ENCODE results near the gene KPNB1. TPM values are rescaled to one million over a fixed set of nuclear protein-coding genes. Genes with fewer than 3 reads are reported as not detected.

KPNB1 gene
- 274 to 432 TPM (median 299 TPM) in 5 replicates for total RNA-seq (2022; extraction: Qiagen RNA extraction)

DNA sequence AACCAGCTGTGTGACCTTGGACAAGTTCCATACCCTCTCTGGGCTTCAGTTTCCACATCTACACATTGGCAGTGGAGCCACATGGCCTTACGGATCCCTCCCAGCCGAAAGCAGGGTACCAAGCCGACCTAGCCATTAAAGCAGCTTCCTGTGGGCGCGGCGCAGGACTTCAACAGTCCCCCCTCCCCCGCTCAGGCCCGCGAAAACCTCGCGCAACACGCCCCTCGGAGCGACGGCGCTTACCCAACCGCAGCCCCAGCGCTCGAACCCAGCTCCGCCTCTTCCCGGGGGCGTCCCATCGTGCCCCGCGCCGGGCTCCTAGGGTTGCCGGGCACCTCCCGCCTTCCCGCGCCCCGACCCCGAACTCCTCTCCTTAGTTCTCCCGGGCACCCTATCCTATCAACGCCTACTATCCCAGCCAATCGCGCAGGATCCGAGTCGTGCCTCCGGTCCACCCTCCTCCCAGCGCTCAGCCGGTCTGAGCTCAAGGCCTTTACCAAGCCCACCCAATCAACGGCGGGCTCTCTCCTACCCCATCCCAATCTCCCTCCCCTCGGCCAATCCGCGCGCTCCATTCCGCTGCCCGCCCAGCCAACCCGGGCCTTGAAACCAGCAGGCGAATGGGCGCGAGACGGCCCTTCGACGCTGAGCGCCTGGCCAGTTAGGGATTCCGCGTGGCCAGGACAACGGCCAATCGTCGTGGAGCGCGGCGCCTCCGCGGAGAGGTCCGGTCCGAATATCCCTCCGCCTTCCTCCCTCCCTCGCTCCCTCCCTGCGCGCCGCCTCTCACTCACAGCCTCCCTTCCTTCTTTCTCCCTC is at the start of gene KPNB1:
Gene KPNB1 (plus strand): TSS at position 767 of the 819 bp plus-strand sequence. CDS start 326 bp downstream, outside the sequence.

DNA sequence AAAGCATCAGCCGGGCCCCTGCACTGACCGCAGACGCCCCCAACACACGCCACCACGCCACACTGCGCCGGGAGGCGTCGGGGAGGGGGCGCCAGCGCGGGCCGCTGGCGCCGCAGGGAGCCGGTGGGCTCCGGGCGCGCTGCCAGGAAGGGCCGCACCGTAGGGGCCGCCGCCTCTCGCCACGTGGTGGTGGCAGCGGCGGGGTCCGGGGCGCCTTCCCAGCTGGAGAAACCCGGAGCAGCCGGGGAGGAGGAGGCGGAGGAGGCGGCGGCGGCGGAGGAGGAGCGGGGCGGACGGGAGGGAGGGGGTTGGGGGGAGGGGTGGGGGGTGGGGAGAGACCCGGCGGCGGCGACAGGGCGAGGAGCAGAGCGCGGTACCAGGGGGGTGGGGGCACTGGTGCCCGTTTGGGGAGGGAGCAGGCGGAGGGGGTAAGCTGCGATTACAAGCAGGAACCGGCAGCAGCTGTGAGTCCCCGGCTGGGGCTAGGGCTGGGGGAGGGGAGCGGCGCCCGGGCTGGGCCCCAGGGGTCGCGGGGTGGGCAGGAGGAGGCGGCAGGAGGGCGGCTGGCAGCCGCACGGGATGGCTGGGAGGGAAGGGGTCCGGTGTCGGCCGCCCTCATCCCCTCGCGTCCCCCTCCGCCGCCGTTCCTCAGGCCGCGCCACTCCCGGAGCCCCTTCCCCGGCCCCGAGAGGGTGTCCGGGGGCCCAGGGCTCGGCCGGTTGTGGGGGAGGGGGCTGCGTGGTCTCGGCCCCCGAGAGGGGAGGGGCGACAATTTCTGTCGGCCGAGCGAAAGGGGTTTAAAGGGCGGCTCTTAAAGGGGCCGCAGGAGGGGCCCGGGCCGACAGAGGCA is 44.2 kb downstream of the KPNB1 start, which contains the start of gene TBKBP1:
Gene TBKBP1 (plus strand): TSS at position 431 of the 850 bp plus-strand sequence. CDS start 1,952 bp downstream, outside the sequence.

GRCh38 chr17:47733047-47733673 is 83.4 kb downstream of the KPNB1 start, which contains the start of gene TBX21:
Gene TBX21, plus strand, starts transcription at chr17:47733236. Its CDS starts 219 bp downstream, at chr17:47733455.

Other genes starting within 250 kb of the KPNB1 start
- gene NPEPPS, start 118.8 kb upstream of the KPNB1 start, total RNA-seq (2022; extraction: Qiagen RNA extraction) = 51.2 to 71.7 TPM (median 57.8 TPM) in 5 replicates
- gene TBKBP1, start 44.2 kb downstream of the KPNB1 start, total RNA-seq (2022; extraction: Qiagen RNA extraction) = 3.9 to 5.8 TPM (median 4.8 TPM) in 5 replicates
- gene TBX21, start 83.3 kb downstream of the KPNB1 start, total RNA-seq (2022; extraction: Qiagen RNA extraction) = 0.18 to 0.25 TPM (median 0.23 TPM) in 5 replicates
- gene OSBPL7, start 171.9 kb downstream of the KPNB1 start, total RNA-seq (2022; extraction: Qiagen RNA extraction) = 12.2 to 17.8 TPM (median 15.8 TPM) in 5 replicates
- gene MRPL10, start 181.6 kb downstream of the KPNB1 start, total RNA-seq (2022; extraction: Qiagen RNA extraction) = 90.4 to 118 TPM (median 92.1 TPM) in 5 replicates
- 2.7 to 3.7 TPM (median 3.2 TPM) in 5 replicates for gene LRRC46, start 181.8 kb downstream of the KPNB1 start, total RNA-seq (2022; extraction: Qiagen RNA extraction)
- 31.9 to 40.2 TPM (median 38.2 TPM) in 5 replicates for gene SCRN2, start 191.4 kb downstream of the KPNB1 start, total RNA-seq (2022; extraction: Qiagen RNA extraction)
- gene SP6, start 201.2 kb downstream of the KPNB1 start, total RNA-seq (2022; extraction: Qiagen RNA extraction) = 7.6 to 7.8 TPM (median 7.7 TPM) in 5 replicates
- 17.8 to 19.3 TPM (median 18.3 TPM) in 5 replicates for gene SP2, start 246.3 kb downstream of the KPNB1 start, total RNA-seq (2022; extraction: Qiagen RNA extraction)